ENCODE results near the gene OGG1.

The OGG1 gene

GRCh38 chr3:9748031-9748430 is 1.7 kb upstream of the OGG1 start:
- H3K4me1 ChIP-seq: no peaks in the 10 kb centered on the region
- H3K4me3 ChIP-seq (ENCODE audit: low read depth, low read length): no peak overlapping the region
- peaks cover 32% of the 10 kb centered on the region for H3K36me3 ChIP-seq
- no peaks in the 10 kb centered on the region for H3K27me3 ChIP-seq
- TF ChIP-seq CTCF (IDR thresholded peaks at IDR 0.05; ENCODE audit: low read depth, low read length): no peak
- no peaks in the 10 kb centered on the region for H3K9me3 ChIP-seq
- no peak for DNase-seq

DNA sequence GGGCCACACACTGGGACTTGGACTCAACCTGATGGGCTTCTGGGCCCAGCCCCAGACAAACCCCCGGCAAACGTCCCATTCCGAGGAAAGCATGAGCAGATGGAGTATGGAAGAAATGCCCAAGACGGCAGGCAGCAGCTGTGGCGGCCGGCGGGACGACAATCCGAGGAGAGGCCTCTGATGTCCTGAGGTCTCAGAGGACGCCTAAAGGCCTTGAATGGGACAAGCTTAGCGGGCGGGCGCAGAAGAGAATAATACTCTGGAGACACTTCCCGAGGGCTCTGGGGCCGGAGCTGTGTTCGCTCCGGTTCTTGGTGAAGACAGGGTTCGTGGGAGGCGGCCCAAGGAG is 482 bp upstream of the OGG1 start:
- no peak for TF ChIP-seq CTCF (IDR thresholded peaks at IDR 0.05; ENCODE audit: low read depth, low read length)
- peak; percentile 22 for DNase-seq

GRCh38 chr3:9750556-9751411 is 1.0 kb downstream of the OGG1 start:
- no peaks in the 10 kb centered on the region for H3K27me3 ChIP-seq
- peak overlapping the region; percentile 74 for H3K4me3 ChIP-seq (ENCODE audit: low read depth, low read length)
- H3K36me3 ChIP-seq: peaks cover 9% of the 10 kb centered on the region
- H3K4me1 ChIP-seq: no peaks in the 10 kb centered on the region
- no peaks in the 10 kb centered on the region for H3K9me3 ChIP-seq
- DNase-seq: no peak
- TF ChIP-seq CTCF (IDR thresholded peaks at IDR 0.05; ENCODE audit: low read depth, low read length): no peak

More for the DNA sequence above, 482 bp upstream of the OGG1 start:
- Histone ChIP-seq H3K4me1 (no peaks in the 10 kb centered on the region), H3K9me3 (no peaks in the 10 kb centered on the region), H3K4me3 (ENCODE audit: low read depth, low read length) (peak overlapping the region; percentile 74), H3K27me3 (no peaks in the 10 kb centered on the region), H3K36me3 (peaks cover 22% of the 10 kb centered on the region)

DNA sequence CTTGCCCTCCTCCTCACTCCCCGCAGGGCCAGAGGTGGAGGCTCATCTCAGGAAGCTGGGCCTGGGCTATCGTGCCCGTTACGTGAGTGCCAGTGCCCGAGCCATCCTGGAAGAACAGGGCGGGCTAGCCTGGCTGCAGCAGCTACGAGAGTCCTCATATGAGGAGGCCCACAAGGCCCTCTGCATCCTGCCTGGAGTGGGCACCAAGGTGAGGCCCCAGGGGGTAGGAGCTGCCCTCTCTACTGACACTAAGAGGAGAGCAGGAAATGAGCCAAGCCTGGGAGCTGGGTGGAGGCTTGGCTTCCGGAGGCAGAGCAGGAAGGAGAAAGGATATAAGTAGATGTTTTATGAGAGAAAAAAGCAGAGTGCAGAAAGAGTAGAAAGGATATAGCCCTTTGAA is 4.9 kb downstream of the OGG1 start:
- Histone ChIP-seq H3K9me3 (no peaks in the 10 kb centered on the region), H3K4me1 (no peaks in the 10 kb centered on the region), H3K4me3 (ENCODE audit: low read depth, low read length) (no peak overlapping the region), H3K27me3 (no peaks in the 10 kb centered on the region), H3K36me3 (no peaks in the 10 kb centered on the region)
- no peak for TF ChIP-seq CTCF (IDR thresholded peaks at IDR 0.05; ENCODE audit: low read depth, low read length)
- DNase-seq: no peak

DNA sequence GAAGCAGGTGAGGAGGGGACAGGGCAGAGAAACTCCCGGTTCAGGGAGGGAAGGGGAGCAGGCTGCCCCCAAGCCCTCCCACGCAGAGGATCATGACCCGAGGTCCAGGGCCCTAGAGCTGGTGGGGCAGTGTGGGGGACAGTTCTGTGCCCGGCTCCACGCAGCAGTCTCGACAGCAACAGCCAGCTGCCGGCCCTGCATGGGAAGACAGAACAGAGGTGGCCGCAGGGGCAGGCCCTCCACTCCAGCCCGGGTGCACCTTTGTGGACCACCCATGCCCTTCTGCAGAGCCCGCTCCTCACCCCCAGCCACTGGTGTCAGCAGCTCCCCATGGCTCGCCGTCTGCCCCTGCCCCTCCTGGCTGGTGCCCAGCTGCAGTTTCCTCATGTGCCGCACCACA is 7.7 kb downstream of the OGG1 start:
- no peak for TF ChIP-seq CTCF (IDR thresholded peaks at IDR 0.05; ENCODE audit: low read depth, low read length)
- no peaks in the 10 kb centered on the region for H3K27me3 ChIP-seq
- H3K4me1 ChIP-seq: no peaks in the 10 kb centered on the region
- DNase-seq: no peak
- H3K9me3 ChIP-seq: no peaks in the 10 kb centered on the region
- H3K4me3 ChIP-seq (ENCODE audit: low read depth, low read length): no peak overlapping the region
- no peaks in the 10 kb centered on the region for H3K36me3 ChIP-seq

DNA sequence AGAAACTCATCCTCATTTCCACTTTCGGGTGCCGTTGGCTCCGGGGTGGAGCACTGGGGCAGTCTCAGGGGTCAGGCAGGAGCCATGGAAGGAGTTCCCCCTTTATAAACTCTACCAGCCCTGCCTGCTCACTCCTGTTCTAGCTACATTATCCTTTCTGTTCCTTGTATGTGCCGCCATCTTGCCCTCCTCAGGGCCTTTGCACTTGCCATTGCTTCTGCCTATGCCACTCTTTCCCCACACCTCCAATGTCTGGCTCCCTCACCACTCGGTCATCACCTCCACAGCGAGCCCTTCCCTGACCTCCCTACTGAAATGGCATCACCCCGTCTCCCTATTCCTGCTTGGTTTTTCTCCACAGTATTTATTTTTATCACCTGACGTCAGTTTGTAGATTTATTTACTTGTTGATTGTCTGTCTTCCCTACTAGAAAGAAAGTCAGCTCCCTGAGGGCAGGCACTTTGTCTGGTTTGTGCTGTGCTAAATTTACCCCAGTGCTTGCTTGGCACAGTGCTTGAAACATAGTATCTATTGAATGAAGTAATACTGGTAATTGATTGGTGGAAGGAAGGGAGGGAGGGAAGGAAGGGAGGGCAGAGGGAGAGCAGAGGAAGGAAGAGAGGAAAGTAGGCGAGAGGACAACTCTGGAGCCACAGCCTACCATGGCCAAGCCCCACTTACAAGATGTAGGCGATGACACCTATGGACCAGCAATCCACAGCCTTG is 11.2 kb downstream of the OGG1 start:
- H3K27me3 ChIP-seq: no peaks in the 10 kb centered on the region
- no peaks in the 10 kb centered on the region for H3K36me3 ChIP-seq
- no peak for DNase-seq
- H3K4me3 ChIP-seq (ENCODE audit: low read depth, low read length): no peak overlapping the region
- no peaks in the 10 kb centered on the region for H3K4me1 ChIP-seq
- TF ChIP-seq CTCF (IDR thresholded peaks at IDR 0.05; ENCODE audit: low read depth, low read length): no peak
- no peaks in the 10 kb centered on the region for H3K9me3 ChIP-seq

All from BE2C (cell line).